Activated T-cell treated with anti-CD3 and anti-CD28 coated beads, Interleukin-2, amount 50 U/mL, for 24 hours (primary cell): ENCODE results near the gene COL21A1.

Experiments
- DNase-seq: peaks from one replicate; pipeline ENCODE4 v3.0.0-alpha.2; 2020
- H3K27ac Mint-ChIP-seq: 2 replicates; pipeline ENCODE4 v1.8.0; 2020; ENCODE audit warnings: mild to moderate bottlenecking, mixed read lengths
- H3K27me3 Mint-ChIP-seq: 2 replicates; pipeline ENCODE4 v1.8.0; 2020; ENCODE audit warnings: mixed read lengths
- H3K36me3 Mint-ChIP-seq: 2 replicates; pipeline ENCODE4 v1.8.0; 2020; ENCODE audit warnings: low read depth, mixed read lengths
- H3K4me1 Mint-ChIP-seq: 2 replicates; pipeline ENCODE4 v1.8.0; 2020; ENCODE audit warnings: low read depth, mixed read lengths
- H3K4me3 Mint-ChIP-seq: 2 replicates; pipeline ENCODE4 v1.8.0; 2020; ENCODE audit warnings: mild to moderate bottlenecking, moderate library complexity, mixed read lengths
- H3K9me3 Mint-ChIP-seq: 2 replicates; pipeline ENCODE4 v1.8.0; 2020; ENCODE audit warnings: mixed read lengths

The COL21A1 gene

DNA sequence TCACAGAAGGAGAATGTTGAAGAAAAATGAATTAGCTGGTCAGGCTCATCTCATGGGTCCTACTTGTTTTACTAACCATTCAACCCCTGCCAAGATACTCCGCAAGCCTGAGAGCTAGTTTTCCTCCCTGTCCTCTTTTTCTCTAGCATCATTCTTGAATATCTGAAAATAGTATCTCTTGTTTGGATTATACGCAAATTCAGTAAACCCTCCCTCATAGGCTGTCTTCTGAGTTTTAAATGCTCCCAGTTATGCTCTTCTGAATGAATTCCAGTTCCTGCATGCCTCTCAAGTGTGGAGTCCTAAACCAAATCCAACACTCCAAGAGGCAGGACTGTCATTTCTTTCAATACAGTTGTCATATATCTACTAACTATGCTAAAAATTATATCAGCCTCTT, 99.6 kb downstream of the COL21A1 start:
- Mint-ChIP-seq H3K36me3 (no peaks in the 10 kb centered on the region), H3K9me3 (peaks cover 20% of the 10 kb centered on the region), H3K4me1 (no peaks in the 10 kb centered on the region), H3K27ac (no peak overlapping the region), H3K4me3 (no peak overlapping the region), H3K27me3 (no peaks in the 10 kb centered on the region)
- DNase-seq = no peak

DNA sequence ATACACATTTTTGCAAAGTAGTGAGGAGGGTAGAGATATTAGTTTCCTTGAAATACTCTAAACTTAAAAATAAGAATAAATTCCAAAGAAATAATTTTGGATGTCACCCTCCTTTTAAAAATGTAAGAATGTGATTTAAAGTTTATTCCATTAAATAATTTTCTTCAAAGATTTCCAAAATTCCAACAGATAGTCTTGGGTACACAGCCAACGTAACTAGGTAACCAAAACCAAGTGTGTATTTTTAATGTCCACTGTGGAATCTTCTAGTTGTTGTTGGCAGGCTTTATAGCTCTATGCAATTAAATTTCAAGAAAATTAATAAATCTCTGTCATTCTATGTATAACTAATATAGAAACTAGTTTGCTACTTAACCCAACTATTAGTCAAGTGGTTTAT, 101.3 kb downstream of the COL21A1 start:
- Mint-ChIP-seq H3K27me3 (no peaks in the 10 kb centered on the region), H3K36me3 (no peaks in the 10 kb centered on the region), H3K4me3 (no peak overlapping the region), H3K27ac (no peak overlapping the region), H3K4me1 (no peaks in the 10 kb centered on the region), H3K9me3 (peaks cover 22% of the 10 kb centered on the region)
- DNase-seq = no peak

DNA sequence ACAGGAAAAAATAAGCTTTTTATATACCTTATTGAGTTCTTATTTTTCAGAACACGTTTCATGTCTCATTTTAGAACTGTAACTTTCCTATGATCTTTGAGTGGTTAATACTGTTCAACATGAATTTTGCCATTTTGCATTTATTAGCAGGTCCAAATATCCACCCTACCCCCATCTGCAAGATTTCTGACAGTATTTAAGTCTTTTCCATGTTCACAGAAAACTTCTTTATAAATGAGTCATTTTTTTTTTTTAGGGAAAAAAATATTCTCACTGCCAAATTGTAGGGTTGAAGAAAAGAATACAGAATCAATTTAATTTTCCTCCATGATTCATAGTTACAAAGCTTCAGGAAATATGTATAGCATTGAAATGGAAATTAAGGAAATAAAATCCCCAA, 101.8 kb downstream of the COL21A1 start:
- peaks cover 22% of the 10 kb centered on the region for H3K9me3 Mint-ChIP-seq
- no peak for DNase-seq
- H3K36me3 Mint-ChIP-seq = no peaks in the 10 kb centered on the region
- H3K27me3 Mint-ChIP-seq = no peaks in the 10 kb centered on the region
- H3K27ac Mint-ChIP-seq = no peak overlapping the region
- H3K4me1 Mint-ChIP-seq = no peaks in the 10 kb centered on the region
- no peak overlapping the region for H3K4me3 Mint-ChIP-seq

DNA sequence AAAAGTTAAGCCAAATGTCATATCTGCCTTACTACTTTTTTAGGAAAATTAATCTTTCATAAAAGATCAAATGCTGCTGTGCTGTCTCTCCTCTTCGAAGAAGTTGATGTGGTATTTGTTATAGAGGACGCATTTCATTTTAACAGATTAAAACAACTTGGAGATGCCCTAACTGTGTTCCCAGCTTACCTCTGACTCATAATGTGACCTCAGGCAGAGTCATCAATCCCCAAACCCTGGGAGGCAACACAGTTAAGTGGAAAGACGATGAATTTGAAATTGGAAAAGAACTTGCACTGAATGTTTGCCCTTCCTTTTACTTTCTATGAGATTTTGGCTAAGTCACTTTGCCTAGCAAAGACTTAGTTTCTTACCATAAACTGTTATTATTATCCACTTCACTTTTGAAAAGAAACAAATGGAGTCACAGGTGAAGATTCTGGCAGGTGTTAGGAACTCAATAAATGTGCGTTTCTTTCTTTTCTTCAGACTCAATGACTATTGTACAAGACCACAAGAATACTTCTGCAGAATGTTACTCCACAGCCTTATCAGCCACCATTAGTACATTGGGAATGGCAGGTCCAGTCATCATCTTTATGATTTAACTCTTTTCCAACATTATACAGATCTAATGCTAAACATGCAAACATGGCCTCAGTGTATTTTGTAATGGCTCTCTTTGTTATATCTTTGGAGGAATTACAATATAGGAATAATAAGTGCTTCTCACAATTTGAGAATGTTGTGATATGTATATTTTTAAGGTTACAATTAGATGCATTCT, 102.6 kb downstream of the COL21A1 start:
- DNase-seq = no peak
- Mint-ChIP-seq H3K4me3 (no peak overlapping the region), H3K27me3 (no peaks in the 10 kb centered on the region), H3K4me1 (no peaks in the 10 kb centered on the region), H3K9me3 (peaks cover 22% of the 10 kb centered on the region), H3K27ac (no peak overlapping the region), H3K36me3 (no peaks in the 10 kb centered on the region)

DNA sequence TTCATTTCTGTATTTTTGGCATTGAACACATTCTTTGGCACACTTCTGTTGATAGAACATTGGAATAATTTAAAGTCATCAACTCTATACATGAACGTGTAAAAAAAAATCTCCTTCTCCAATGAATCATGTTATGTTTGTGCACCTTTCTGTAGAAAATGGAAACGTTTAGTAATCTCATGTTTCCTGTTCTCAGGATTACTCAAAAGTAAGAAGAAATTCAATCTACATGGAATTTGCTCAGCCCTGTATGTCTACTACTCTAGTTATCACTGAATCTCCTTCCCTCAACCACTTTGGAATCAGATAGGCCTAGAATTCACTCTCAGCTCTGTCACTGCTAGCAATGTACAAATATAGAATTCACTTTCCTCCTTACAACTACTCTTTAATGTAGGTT, 103.6 kb downstream of the COL21A1 start:
- Mint-ChIP-seq H3K36me3 (no peaks in the 10 kb centered on the region), H3K4me1 (no peaks in the 10 kb centered on the region), H3K4me3 (no peak overlapping the region), H3K27me3 (no peaks in the 10 kb centered on the region), H3K27ac (no peak overlapping the region), H3K9me3 (peaks cover 18% of the 10 kb centered on the region)
- no peak for DNase-seq

DNA sequence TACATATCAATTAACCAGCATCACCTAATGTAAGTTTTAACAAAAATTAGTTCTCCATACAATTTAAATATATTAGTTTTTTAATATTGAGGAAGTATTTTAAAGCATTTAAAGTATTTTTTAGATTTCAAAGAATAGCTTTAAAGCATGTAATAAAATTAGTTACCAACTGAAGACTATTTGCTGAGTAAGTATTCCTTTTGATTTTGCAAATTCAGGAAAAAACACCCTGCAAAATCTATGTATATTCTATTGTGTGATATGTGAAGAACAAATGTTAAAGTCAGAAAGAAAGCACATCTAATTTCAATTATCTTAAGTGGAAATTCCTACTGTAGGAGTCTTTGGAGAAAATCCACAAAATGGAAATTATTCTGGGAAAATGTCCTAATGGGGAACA, 107.3 kb downstream of the COL21A1 start:
- Mint-ChIP-seq H3K27me3 (no peaks in the 10 kb centered on the region), H3K4me1 (no peaks in the 10 kb centered on the region), H3K4me3 (no peak overlapping the region), H3K27ac (no peak overlapping the region), H3K9me3 (peaks cover 12% of the 10 kb centered on the region), H3K36me3 (no peaks in the 10 kb centered on the region)
- no peak for DNase-seq

DNA sequence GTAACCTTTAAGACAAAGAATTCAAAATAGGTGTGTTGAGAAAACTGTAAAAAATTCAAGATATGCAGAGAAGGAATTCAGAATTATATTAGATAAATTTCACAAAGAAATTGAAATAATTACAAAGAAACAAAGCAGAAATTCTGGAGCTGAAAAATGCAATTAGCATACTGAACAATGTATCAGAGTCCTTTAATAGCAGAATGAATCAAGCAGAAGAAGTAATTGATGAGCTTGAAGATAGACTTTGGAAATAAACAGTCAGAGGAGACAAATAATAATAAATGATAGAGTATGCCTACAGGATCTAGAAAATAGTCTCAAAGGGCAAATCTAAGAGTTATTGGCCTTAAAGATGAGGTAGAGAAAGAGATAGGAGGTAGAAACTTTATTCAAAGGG, 131.7 kb downstream of the COL21A1 start:
- Mint-ChIP-seq H3K27ac (no peak overlapping the region), H3K9me3 (peaks cover 22% of the 10 kb centered on the region), H3K27me3 (no peaks in the 10 kb centered on the region), H3K4me1 (no peaks in the 10 kb centered on the region), H3K36me3 (no peaks in the 10 kb centered on the region), H3K4me3 (no peak overlapping the region)
- no peak for DNase-seq

DNA sequence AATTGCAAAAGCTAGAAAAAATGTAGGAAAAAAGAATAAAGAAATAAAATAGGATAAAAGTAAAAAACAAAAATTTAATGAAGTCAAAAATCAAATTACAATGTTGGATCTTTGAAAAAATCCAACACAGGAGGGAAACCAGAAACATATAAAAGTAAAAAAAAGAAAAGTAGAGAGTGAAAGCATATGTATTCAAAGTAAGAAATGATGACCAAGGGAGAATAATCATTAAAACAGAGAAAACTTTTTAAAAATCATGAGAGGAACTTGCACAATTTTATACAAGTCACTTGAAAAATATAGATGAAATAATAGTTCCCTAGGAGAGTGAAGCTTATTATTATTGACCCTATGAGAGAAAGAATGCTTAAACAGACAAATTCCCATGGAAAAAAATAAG, 138.2 kb downstream of the COL21A1 start:
- H3K4me3 Mint-ChIP-seq = no peak overlapping the region
- H3K9me3 Mint-ChIP-seq = peaks cover 9% of the 10 kb centered on the region
- no peak for DNase-seq
- no peak overlapping the region for H3K27ac Mint-ChIP-seq
- H3K36me3 Mint-ChIP-seq = no peaks in the 10 kb centered on the region
- H3K4me1 Mint-ChIP-seq = no peaks in the 10 kb centered on the region
- no peaks in the 10 kb centered on the region for H3K27me3 Mint-ChIP-seq

DNA sequence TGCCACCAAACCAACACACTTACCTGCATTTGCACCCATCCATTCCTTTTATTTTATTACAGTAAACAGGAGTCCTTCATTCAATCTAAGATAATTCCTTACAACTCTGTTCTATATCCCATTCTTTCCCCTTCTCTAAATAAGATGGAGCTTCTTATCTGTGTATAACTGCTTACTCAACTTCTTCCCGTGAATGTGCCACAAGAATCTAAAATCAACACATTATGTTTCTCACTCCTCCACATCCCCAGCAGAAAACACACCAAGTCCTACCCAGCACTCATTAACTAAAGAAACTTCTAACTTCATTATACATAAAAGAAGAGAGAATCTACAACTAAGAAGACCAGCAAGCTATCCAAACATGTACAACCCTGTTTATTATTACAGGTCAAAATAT, 141.1 kb downstream of the COL21A1 start:
- Mint-ChIP-seq H3K27me3 (no peaks in the 10 kb centered on the region), H3K36me3 (no peaks in the 10 kb centered on the region), H3K27ac (no peak overlapping the region), H3K4me1 (no peaks in the 10 kb centered on the region), H3K9me3 (peaks cover 5% of the 10 kb centered on the region), H3K4me3 (no peak overlapping the region)
- DNase-seq = no peak

DNA sequence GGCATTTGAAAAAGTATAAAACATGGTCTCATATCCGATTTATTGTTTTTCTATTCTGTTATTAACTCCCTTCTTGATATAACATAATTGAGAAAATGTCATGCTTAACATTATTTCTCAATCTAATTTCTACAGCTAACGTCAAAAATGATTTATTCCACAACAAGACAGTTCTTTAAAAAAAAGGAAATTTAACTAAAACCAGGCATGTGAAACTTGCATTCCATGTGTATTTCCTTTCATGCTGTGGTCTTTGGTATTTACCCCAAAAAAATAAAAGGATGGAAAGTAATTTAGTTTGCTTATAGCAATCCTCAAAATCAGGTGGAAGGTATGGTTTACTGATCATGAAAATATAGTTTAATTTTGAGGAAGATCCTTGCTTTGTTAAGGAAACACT, 142.8 kb downstream of the COL21A1 start:
- Mint-ChIP-seq H3K27me3 (no peaks in the 10 kb centered on the region), H3K9me3 (peaks cover 8% of the 10 kb centered on the region), H3K4me1 (no peaks in the 10 kb centered on the region), H3K36me3 (no peaks in the 10 kb centered on the region), H3K27ac (no peak overlapping the region), H3K4me3 (no peak overlapping the region)
- no peak for DNase-seq

DNA sequence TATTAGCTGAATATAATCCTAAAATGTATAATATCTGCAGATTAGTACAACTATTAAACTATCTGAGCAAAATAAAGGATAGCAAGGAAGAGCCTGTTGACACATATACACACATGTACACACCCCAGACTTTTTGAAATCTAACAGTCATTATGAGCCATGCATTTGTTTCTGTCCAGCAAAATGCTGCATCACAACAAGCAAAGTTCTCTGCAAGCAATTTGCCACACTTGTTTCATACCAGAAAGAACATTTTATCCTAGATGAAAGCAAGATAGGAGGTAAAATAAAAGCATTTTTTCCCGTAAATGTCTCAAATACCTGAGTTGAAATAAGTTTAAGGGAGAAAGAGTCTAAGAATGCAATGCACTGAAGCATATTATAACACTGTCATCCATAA, 145.2 kb downstream of the COL21A1 start:
- no peaks in the 10 kb centered on the region for H3K36me3 Mint-ChIP-seq
- H3K27ac Mint-ChIP-seq = no peak overlapping the region
- H3K27me3 Mint-ChIP-seq = no peaks in the 10 kb centered on the region
- H3K4me1 Mint-ChIP-seq = no peaks in the 10 kb centered on the region
- H3K9me3 Mint-ChIP-seq = peaks cover 10% of the 10 kb centered on the region
- H3K4me3 Mint-ChIP-seq = no peak overlapping the region
- no peak for DNase-seq

DNA sequence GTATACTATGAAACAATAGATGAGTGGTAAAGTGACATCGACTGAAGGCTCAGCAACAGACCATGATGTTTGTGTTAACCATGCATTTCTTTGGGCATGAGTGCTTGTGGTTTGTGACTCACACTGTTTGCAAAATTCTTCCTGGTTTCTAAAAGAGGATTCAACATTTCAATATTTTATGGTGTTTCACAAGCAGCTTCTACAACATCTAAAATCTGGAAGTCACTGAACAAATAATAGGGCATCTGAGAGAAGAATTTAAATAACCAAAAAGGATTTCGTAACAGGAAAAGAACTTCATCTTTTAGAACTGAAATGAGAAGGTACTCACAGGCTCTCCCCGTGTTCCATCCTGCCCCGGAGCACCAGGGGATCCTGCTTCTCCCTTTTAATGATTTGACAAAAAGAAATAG, 146.2 kb downstream of the COL21A1 start:
- Mint-ChIP-seq H3K4me3 (no peak overlapping the region), H3K9me3 (peaks cover 8% of the 10 kb centered on the region), H3K27me3 (no peaks in the 10 kb centered on the region), H3K36me3 (no peaks in the 10 kb centered on the region), H3K4me1 (no peaks in the 10 kb centered on the region), H3K27ac (no peak overlapping the region)
- no peak for DNase-seq

DNA sequence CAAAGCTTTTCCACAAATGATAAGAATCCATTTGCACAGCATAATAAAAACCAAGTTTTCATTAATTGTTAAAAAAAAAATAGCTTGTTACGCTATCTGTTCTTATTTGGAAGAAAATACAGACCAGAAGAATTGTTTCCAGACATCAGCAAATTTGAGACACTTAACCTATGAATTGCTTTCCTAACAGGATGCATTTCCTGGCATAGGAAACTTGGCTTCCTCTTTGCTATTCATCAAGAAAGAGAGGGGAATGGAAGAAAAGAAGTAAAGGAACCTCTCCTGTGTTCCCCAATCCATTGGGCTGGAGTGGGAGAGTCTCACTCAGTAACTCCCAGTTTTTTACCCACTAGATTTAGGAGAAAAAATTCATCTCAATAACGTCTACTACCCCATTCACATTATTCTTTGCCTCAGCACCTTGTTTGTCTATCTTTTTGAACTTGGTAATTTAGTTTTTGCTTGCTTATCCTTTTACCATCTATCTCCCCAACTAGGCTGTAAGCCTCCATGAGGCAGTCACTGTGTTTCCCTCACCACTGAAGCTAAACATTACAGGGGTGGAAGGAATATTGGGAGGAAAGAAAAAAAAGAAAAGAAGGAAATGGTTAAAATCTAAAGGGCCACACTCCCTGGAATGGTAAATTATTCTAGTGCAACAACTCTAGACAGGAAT, 150.3 kb downstream of the COL21A1 start:
- Mint-ChIP-seq H3K36me3 (no peaks in the 10 kb centered on the region), H3K27ac (no peak overlapping the region), H3K27me3 (no peaks in the 10 kb centered on the region), H3K9me3 (peaks cover 11% of the 10 kb centered on the region), H3K4me1 (no peaks in the 10 kb centered on the region), H3K4me3 (no peak overlapping the region)
- DNase-seq = no peak

DNA sequence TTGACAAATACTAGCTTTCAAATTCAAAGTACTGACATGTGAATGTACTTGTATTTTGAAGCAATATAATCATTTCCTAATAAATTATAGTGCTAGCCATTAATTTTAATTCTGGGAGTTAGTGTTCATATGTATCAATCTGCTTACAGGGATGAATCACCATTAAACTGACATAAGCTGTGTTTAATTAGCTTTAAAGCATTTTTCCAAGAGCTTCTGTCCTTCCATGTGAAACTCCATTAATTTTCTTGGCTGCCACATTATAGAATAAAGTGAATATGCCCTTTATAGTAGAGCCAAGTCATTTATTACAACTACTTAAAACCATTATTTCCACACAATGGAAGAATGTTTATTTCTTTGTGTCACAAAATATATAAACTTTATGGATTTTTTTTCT, 150.8 kb downstream of the COL21A1 start:
- Mint-ChIP-seq H3K36me3 (no peaks in the 10 kb centered on the region), H3K27ac (no peak overlapping the region), H3K4me3 (no peak overlapping the region), H3K27me3 (no peaks in the 10 kb centered on the region), H3K9me3 (peaks cover 11% of the 10 kb centered on the region), H3K4me1 (no peaks in the 10 kb centered on the region)
- no peak for DNase-seq

DNA sequence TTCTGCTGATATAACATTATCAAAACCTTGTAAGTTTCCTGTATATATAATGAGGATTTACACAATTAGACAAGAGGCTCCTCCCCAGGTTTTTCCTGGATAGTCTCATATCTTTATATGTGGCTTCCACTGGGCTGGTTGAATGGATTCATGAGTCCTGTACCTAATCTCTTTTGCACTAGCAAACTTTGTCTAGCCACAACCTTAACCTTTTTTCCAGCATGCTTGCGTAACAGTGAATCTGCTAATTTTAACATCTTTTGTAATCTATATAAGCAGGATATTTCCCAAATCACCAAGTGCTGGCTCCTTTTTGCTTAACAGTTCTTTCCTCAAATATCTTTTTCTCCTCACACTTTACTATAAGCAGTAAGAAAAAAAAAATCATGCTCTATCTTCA, 153.6 kb downstream of the COL21A1 start:
- no peaks in the 10 kb centered on the region for H3K27me3 Mint-ChIP-seq
- no peak overlapping the region for H3K27ac Mint-ChIP-seq
- no peaks in the 10 kb centered on the region for H3K4me1 Mint-ChIP-seq
- H3K36me3 Mint-ChIP-seq = no peaks in the 10 kb centered on the region
- H3K9me3 Mint-ChIP-seq = peaks cover 9% of the 10 kb centered on the region
- no peak overlapping the region for H3K4me3 Mint-ChIP-seq
- DNase-seq = no peak
